Caco-2 (cell line): ENCODE data around the gene BAHCC1. TPM values are rescaled to one million over a fixed set of nuclear protein-coding genes. Genes with fewer than 3 reads are reported as not detected.
A peak's percentile ranks its signal among the peaks of the same experiment; 100 is the strongest.

Source experiments
- BruUV-seq: library from RNA; stranded (reverse); fragments of 400-500 nt; replicated peaks from 2 replicates; lab custom pipeline; 2021; lab: Mats Ljungman, UMichigan
- CTCF ChIA-PET: fragments of 300-600 bp; sonication (Branson Sonifier 250); formaldehyde crosslinking; loops from one replicate; lab custom pipeline; 2022; ENCODE audit warnings: antibody characterized with exemption; lab: Charles Lee
- POLR2A ChIA-PET: fragments of 300-600 bp; sonication (Branson Sonifier 250); formaldehyde crosslinking; loops from one replicate; lab custom pipeline; 2022; ENCODE audit warnings: antibody characterized with exemption; lab: Charles Lee
- DNase-seq, 2 experiments: peaks; one replicate each; pipeline versions ENCODE4 v3.0.0 to v3.0.0-alpha.2; 2020 to 2022
- H3K27me3 ChIP-seq: replicated peaks from 2 replicates; pipeline ENCODE4 v1.6.0; 2011; ENCODE audit warnings: low read length; ENCODE audit not compliant: control insufficient read depth, insufficient read depth
- H3K36me3 ChIP-seq: 2 replicates; pipeline ENCODE4 v1.5.1; 2011; ENCODE audit warnings: low read length; ENCODE audit not compliant: control insufficient read depth, insufficient read depth
- H3K4me1 ChIP-seq: fragments of 250-450 bp; sonication (Bioruptor Pico); 2 replicates; pipeline ENCODE4 v1.5.1; 2020; ENCODE audit warnings: mild to moderate bottlenecking
- H3K4me3 ChIP-seq: 2 replicates; pipeline ENCODE4 v1.5.1; 2011; ENCODE audit warnings: low read depth, mild to moderate bottlenecking, control low read depth, low read length
- H3K9me3 ChIP-seq: fragments of 250-450 bp; sonication (Bioruptor Pico); 2 replicates; pipeline ENCODE4 v1.5.1; 2020; ENCODE audit warnings: mild to moderate bottlenecking, moderate library complexity
- H3K27ac Mint-ChIP-seq: one replicate; pipeline ENCODE4 v1.8.0; 2022; ENCODE audit warnings: mixed read lengths; ENCODE audit not compliant: unreplicated experiment
- H3K27me3 Mint-ChIP-seq: one replicate; pipeline ENCODE4 v1.8.0; 2022; ENCODE audit warnings: mixed read lengths; ENCODE audit not compliant: insufficient read depth, unreplicated experiment
- H3K36me3 Mint-ChIP-seq: one replicate; pipeline ENCODE4 v1.8.0; 2022; ENCODE audit warnings: mild to moderate bottlenecking, mixed read lengths; ENCODE audit not compliant: insufficient read depth, unreplicated experiment
- H3K4me1 Mint-ChIP-seq: one replicate; pipeline ENCODE4 v1.8.0; 2022; ENCODE audit warnings: low read depth, mixed read lengths; ENCODE audit not compliant: unreplicated experiment
- H3K4me3 Mint-ChIP-seq: one replicate; pipeline ENCODE4 v1.8.0; 2022; ENCODE audit warnings: mild to moderate bottlenecking, moderate library complexity, mixed read lengths; ENCODE audit not compliant: unreplicated experiment
- H3K9me3 Mint-ChIP-seq: one replicate; pipeline ENCODE4 v1.8.0; 2022; ENCODE audit warnings: mixed read lengths; ENCODE audit not compliant: unreplicated experiment
- intact Hi-C: fragments of 100-400 bp; cut with micrococcal nuclease; formaldehyde crosslinking; loops from one replicate; pipeline ENCODE4 v1.10.0; 2022; ENCODE audit not compliant: unreplicated experiment
- total RNA-seq: library from RNA; stranded (reverse); gene quantifications from 2 replicates; pipeline ENCODE4 v1.2.3, GENCODE V29; 2022
- TF ChIP-seq, protein P1 (sequence below), 2 experiments: fragments of 200-600 bp in 1 of 2; IDR thresholded peaks; 1 replicate in 1 of 2; 2 replicates in 1 of 2; pipeline versions ENCODE4 v1.5.1 to v1.8.0; 2011 to 2022; ENCODE audit warnings: antibody characterized with exemption in 1 of 2, control low read depth in 1 of 2, inconsistent platforms in 1 of 2, low read depth in 1 of 2, low read length in 1 of 2, mild to moderate bottlenecking in 1 of 2, moderate library complexity in 1 of 2; ENCODE audit not compliant: insufficient read depth in 1 of 2, severe bottlenecking in 1 of 2, unreplicated experiment in 1 of 2

The BAHCC1 gene
- total RNA-seq, 1 experiment from 2014 or later = 10.2 TPM

DNA sequence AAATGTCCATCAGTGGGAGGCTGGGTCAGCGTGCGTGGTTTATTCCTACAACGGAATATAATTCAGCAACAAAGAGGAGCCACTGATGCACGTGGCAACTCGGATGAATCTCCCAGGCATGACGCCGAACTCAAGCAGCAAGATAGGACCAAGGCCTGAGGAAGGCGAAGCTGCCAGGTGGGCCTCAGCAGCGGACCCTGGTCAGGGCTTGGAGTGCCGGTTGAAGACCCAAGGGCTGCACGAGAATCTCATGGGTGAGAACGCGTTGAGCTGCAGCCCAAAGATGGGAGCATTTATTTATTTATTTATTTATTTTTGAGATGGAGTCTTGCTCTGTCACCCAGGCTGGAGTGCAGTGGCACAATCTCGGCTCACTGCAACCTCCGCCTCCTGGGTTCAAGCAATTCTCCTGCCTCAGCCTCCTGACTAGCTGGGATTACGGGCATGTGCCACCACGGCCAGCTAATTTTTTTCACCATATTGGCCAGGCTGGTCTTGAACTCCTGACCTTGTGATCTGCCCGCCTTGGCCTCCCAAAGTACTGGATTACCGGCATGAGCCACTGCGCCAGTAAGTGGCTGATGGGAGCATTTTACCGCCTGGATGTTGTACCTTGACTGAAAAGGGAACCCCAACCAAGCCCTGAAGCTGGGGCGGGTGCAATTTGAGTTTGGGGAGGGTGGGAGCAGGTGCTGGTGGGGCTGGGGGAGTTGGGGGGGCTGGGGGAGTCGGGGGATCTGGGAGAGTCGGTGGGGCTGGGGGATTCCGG, 18.1 kb upstream of the BAHCC1 start:
- no peaks in the 10 kb centered on the region for H3K27me3 Mint-ChIP-seq
- H3K4me3 Mint-ChIP-seq = no peak overlapping the region
- DNase-seq = no peak
- no TSS peak for BruUV-seq
- H3K27ac Mint-ChIP-seq = no peak overlapping the region
- H3K4me3 ChIP-seq = no peak overlapping the region
- intact Hi-C loops = no loop called here
- H3K36me3 ChIP-seq = no peaks in the 10 kb centered on the region
- H3K9me3 ChIP-seq = no peaks in the 10 kb centered on the region
- no peaks in the 10 kb centered on the region for H3K9me3 Mint-ChIP-seq
- POLR2A ChIA-PET = no interaction called here
- H3K4me1 Mint-ChIP-seq = peaks cover 7% of the 10 kb centered on the region
- TF ChIP-seq, protein P1, sequence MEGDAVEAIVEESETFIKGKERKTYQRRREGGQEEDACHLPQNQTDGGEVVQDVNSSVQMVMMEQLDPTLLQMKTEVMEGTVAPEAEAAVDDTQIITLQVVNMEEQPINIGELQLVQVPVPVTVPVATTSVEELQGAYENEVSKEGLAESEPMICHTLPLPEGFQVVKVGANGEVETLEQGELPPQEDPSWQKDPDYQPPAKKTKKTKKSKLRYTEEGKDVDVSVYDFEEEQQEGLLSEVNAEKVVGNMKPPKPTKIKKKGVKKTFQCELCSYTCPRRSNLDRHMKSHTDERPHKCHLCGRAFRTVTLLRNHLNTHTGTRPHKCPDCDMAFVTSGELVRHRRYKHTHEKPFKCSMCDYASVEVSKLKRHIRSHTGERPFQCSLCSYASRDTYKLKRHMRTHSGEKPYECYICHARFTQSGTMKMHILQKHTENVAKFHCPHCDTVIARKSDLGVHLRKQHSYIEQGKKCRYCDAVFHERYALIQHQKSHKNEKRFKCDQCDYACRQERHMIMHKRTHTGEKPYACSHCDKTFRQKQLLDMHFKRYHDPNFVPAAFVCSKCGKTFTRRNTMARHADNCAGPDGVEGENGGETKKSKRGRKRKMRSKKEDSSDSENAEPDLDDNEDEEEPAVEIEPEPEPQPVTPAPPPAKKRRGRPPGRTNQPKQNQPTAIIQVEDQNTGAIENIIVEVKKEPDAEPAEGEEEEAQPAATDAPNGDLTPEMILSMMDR (IDR thresholded peaks at IDR 0.05; ENCODE audit: insufficient read depth in 1 of 2, low read depth in 1 of 2, low read length in 1 of 2, severe bottlenecking in 1 of 2, unreplicated experiment in 1 of 2) = no peak
- H3K4me1 ChIP-seq = peaks cover 9% of the 10 kb centered on the region
- CTCF ChIA-PET = no interaction called here
- no peaks in the 10 kb centered on the region for H3K27me3 ChIP-seq
- no peaks in the 10 kb centered on the region for H3K36me3 Mint-ChIP-seq

DNA sequence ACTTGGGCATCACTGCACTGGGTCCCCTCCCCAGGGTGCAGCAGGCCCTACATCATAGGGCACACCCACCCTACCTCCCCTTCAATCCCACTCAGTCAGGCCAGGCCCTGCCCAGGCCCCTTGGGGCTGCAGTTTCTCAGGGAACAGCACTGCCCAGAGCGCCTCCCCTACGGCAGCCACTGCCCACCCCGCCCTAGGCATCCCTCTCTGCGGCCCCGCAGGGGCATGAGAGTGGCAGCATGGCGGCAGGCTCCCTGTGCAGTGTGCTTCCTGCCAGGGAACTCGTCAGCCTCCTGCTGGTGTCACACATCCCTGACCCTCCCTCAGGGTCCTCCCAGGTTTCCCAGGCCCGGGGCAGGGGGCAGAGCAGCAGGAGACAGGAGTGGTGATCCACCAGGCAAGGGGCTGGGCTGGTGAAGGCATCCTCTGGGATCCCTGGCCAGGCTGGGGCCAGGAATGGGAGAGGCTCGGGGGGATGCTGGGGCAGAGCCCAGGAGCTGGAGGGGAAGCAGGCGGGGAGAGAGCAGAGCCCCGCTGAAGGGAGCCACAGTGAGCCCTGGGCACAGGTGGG, 16.2 kb upstream of the BAHCC1 start:
- no peaks in the 10 kb centered on the region for H3K36me3 ChIP-seq
- POLR2A ChIA-PET = interaction anchor here (0.6 kb wide), 1 partner anchor 123 kb away, joined by 6 read pairs; no protein-coding TSS in a partner anchor
- CTCF ChIA-PET = interaction anchor here (1.1 kb wide), 1 partner anchor 70 kb away, joined by 8 read pairs; no protein-coding TSS in a partner anchor
- no peaks in the 10 kb centered on the region for H3K9me3 ChIP-seq
- intact Hi-C loops = no loop called here
- no peaks in the 10 kb centered on the region for H3K4me1 Mint-ChIP-seq
- no peak overlapping the region for H3K4me3 Mint-ChIP-seq
- no peak for DNase-seq
- H3K9me3 Mint-ChIP-seq = no peaks in the 10 kb centered on the region
- H3K27ac Mint-ChIP-seq = no peak overlapping the region
- H3K4me1 ChIP-seq = no peaks in the 10 kb centered on the region
- no peaks in the 10 kb centered on the region for H3K27me3 Mint-ChIP-seq
- H3K4me3 ChIP-seq = no peak overlapping the region
- no peaks in the 10 kb centered on the region for H3K36me3 Mint-ChIP-seq
- no TSS peak for BruUV-seq
- no peaks in the 10 kb centered on the region for H3K27me3 ChIP-seq
- TF ChIP-seq, protein P1 (IDR thresholded peaks at IDR 0.05; ENCODE audit: insufficient read depth in 1 of 2, low read depth in 1 of 2, low read length in 1 of 2, severe bottlenecking in 1 of 2, unreplicated experiment in 1 of 2) = no peak

DNA sequence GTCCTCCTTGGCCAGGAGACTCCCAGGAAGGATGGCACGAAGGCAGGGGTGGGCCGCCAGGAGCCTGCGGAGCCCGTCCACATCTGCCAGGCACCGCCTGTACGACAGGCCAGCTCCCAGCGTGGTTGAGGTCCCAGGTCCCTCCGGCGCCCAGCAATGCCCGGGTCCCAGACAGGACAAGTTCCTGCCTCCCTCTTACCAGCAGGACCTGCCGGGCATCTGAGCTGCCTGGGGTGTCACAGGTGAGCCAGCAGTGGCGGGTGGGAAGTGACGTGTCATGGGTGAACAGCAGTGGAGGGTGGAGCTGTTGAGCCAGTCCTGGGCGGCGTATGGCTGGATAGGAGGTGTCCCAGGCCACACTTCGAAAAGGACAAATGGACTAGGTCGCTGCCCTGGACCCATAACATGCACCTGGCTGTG, 15.7 kb upstream of the BAHCC1 start:
- H3K27me3 Mint-ChIP-seq = no peaks in the 10 kb centered on the region
- Histone ChIP-seq H3K4me1 (no peaks in the 10 kb centered on the region), H3K27me3 (no peaks in the 10 kb centered on the region), H3K4me3 (no peak overlapping the region), H3K36me3 (no peaks in the 10 kb centered on the region), H3K9me3 (no peaks in the 10 kb centered on the region)
- H3K36me3 Mint-ChIP-seq = no peaks in the 10 kb centered on the region
- TF ChIP-seq, protein P1 (IDR thresholded peaks at IDR 0.05; ENCODE audit: insufficient read depth in 1 of 2, low read depth in 1 of 2, low read length in 1 of 2, severe bottlenecking in 1 of 2, unreplicated experiment in 1 of 2) = peak in 1 of 2 experiments; percentile 19
- H3K4me1 Mint-ChIP-seq = no peaks in the 10 kb centered on the region
- no peak overlapping the region for H3K4me3 Mint-ChIP-seq
- no TSS peak for BruUV-seq
- no peaks in the 10 kb centered on the region for H3K9me3 Mint-ChIP-seq
- intact Hi-C loops = no loop called here
- no peak overlapping the region for H3K27ac Mint-ChIP-seq
- peak; percentile 62 to 69 for DNase-seq
- CTCF ChIA-PET = interaction anchor here (1.1 kb wide), 1 partner anchor 70 kb away, joined by 8 read pairs; no protein-coding TSS in a partner anchor
- POLR2A ChIA-PET = interaction anchor here (0.6 kb wide), 2 partner anchors 15 to 122 kb away, joined by 4 to 6 read pairs; no protein-coding TSS in a partner anchor
